Astrocyte of the cerebellum (primary cell): ENCODE measurements around the gene PRSS16.
"Not testable (repeated sequence)": the region's sequence is repeated elsewhere in the genome, so short reads cannot be mapped to it uniquely, and the experiment has no call there.

Experiments used
- DNase-seq: peaks from one replicate; pipeline ENCODE4 v3.0.0-alpha.2; 2011; ENCODE audit warnings: low read depth
- H3K4me3 ChIP-seq: 2 replicates; pipeline ENCODE4 v1.5.1; 2011; ENCODE audit warnings: mild to moderate bottlenecking, low read depth, low read length, moderate library complexity
- in situ Hi-C: cut with HindIII; loops from 2 replicates; pipeline ENCODE4 v1.10.0; 2017; ENCODE audit warnings: low sequenced_read_pairs
- TF ChIP-seq, protein P1 (sequence below): IDR thresholded peaks from 2 replicates; pipeline ENCODE4 v1.5.1; 2012; ENCODE audit warnings: low read length, low read depth, moderate library complexity, mild to moderate bottlenecking; ENCODE audit errors: missing control alignments

The PRSS16 gene

DNA sequence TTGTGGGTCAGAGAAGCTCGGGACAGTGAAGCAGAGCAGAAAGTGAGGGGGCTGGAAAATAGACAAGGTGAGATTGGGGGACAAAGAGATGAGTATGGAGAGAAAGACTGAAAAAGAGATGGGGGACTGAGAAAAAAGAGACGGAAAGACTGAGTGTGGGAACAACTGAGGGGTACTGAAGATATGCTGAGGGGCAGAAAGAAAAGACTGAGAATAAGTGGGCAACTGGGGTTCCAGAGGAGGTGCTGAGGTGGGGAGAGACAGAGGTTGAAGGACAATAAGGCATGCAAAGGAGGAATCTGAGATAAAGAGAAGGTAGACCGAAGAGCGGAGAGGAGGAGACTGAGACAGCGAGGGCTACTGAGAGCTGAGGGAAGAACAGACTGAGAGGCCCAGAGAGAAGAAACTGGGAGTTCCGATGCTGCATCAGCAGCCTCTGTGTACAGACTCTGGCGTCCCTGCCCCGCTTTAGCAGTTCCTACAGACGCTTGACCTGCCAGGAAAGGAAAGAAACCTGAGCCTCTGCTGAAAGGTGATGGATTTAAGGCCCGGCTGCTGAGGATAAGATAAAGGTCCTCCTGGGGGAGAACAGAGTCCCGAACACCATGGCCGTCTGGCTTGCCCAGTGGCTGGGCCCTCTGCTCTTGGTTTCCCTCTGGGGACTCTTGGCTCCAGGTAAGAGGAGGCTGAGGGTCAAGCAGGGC lies at the start of gene PRSS16:
PRSS16 (plus strand) TSS at position 569 of the 704 bp plus-strand sequence; CDS start at position 606, 37 bp downstream.
- no peak within 1 kb of the TSS for H3K4me3 ChIP-seq
- no peak for DNase-seq
- TF ChIP-seq, protein P1, sequence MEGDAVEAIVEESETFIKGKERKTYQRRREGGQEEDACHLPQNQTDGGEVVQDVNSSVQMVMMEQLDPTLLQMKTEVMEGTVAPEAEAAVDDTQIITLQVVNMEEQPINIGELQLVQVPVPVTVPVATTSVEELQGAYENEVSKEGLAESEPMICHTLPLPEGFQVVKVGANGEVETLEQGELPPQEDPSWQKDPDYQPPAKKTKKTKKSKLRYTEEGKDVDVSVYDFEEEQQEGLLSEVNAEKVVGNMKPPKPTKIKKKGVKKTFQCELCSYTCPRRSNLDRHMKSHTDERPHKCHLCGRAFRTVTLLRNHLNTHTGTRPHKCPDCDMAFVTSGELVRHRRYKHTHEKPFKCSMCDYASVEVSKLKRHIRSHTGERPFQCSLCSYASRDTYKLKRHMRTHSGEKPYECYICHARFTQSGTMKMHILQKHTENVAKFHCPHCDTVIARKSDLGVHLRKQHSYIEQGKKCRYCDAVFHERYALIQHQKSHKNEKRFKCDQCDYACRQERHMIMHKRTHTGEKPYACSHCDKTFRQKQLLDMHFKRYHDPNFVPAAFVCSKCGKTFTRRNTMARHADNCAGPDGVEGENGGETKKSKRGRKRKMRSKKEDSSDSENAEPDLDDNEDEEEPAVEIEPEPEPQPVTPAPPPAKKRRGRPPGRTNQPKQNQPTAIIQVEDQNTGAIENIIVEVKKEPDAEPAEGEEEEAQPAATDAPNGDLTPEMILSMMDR: no peak
- in situ Hi-C loops: no loop called here

GRCh38 chr6:27205375-27206278 lies 41.9 kb upstream of the PRSS16 start:
- H3K4me3 ChIP-seq: peak overlapping the region; percentile 20
- TF ChIP-seq, protein P1: no peak
- no peak for DNase-seq
- in situ Hi-C loops: no loop called here

GRCh38 chr6:27206806-27207205 lies 40.7 kb upstream of the PRSS16 start:
- TF ChIP-seq, protein P1: no peak
- H3K4me3 ChIP-seq: no peak overlapping the region
- in situ Hi-C loops: no loop called here
- no peak for DNase-seq

- DNase-seq: no peak
- in situ Hi-C loops: no loop called here
- TF ChIP-seq, protein P1: no peak
- H3K4me3 ChIP-seq: no peak overlapping the region
Measured at GRCh38 chr6:27208042-27208441, 39.5 kb upstream of the PRSS16 start.

DNA sequence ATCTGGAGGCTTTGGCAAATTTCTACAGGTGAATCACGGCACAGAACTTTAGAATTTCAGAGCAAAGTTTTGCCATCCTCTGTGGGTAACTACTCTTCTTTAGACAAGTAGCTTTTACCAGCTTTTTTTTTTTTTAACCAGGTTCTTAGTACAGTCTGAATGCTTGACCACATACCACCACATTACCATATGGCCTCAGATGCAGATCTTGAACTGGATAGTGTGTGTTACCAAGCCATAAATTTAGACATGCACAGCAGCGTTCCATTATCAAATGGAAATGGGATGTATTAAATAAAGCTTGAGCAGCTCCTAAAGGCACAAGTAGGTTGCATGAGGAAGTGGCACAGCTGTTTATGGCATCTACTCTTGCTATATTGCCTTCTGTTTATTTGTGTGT lies 38.3 kb upstream of the PRSS16 start:
- TF ChIP-seq, protein P1: no peak
- in situ Hi-C loops: no loop called here
- DNase-seq: no peak

DNA sequence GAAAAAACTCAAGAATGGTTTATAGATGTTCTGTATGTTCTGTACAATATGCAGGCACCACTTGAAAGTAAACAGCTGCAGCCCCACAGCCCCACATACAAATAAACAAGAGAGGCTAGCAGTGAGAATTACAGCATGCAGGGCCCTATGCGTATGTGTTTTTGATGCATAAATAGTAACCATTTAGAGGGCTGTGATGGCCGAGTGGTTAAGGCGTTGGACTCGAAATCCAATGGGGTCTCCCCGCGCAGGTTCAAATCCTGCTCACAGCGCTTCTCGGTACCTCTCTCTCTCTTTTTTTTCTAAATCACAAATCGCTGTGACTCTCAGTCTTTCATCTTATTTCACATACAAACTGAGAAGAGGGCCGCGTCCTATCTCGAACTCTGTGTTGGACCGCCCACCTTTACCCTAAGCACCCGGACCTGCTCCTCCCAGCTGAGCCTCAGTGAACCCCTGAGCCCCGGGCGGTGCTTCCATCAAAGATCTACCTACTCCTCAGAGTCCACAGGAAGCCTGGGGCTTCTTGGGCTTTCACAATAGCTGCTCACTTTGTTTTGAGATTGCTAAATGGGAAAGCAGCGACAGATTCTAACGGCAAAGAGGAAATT lies 37.7 kb upstream of the PRSS16 start:
- in situ Hi-C loops: no loop called here
- no peak for DNase-seq
- TF ChIP-seq, protein P1: no peak
- H3K4me3 ChIP-seq: no peak overlapping the region

More for the DNA sequence above, 38.3 kb upstream of the PRSS16 start:
- no peak overlapping the region for H3K4me3 ChIP-seq

- in situ Hi-C loops, H3K4me3 ChIP-seq, DNase-seq: not testable (repeated sequence)
Measured at GRCh38 chr6:27213091-27213517, 34.4 kb upstream of the PRSS16 start.
